GM21576 (cell line): Measurements from ENCODE around the gene OSBP2.

Experiments used
- ATAC-seq: cut with Tn5 transposase; IDR thresholded peaks from one replicate; pipeline ENCODE4 v1.9.1; 2021; ENCODE audit warnings: mild to moderate bottlenecking, moderate library complexity; ENCODE audit not compliant: unreplicated experiment

The OSBP2 gene

DNA sequence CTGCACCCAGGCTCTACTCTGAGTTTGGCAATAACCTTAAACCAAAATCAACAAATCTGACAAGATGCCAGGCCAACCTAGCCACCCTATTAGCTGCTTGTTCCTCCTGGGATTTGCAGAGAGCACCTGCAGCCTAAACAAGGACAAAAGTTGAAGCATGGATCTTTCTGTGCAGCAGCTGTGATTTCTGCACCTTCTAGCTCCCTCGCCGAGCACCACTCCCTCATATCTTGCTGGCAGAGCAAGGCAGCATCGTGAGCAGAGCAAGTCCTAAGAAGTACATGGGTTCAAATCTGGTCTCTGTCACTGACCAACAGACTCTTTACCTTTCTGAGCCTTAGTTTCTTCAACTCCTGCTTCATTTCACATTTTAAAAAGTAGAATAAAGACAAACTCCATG is 235.6 kb downstream of the OSBP2 start:
- ATAC-seq = no peak

DNA sequence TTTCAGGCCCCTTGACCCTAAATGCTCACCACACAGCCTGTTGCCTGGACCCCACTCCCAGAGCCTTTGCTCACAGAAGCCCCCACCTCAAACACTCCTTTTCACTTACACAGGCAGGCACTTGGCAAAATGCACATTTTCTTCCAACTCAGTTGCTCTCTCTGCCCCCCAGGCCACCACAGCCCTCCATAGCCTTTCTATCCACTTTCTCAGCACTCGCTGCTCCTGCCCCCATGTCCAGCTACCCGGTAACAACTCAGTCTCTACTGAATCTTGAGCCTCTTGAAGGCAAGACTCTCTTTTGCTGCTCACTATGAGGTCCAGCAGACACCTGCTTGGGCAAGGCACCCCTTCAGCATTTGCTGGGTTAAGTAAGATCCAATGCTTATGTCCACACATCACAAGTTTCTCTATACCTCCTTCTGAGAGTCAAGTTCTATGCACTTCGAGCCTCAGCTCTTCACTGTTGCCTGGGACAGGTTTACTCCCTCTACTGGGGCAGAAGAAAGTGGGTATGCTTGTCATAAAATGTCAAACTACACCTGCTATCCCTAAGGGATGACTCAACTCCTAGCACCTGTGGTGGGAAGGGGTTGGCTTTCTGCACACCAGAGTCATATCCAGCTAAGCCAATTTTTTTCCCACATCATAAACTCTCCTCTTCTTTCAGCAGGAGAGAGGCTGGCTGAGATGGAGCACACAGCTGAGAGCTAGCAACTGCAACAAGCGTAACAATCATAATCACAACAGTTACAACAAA is 237.0 kb downstream of the OSBP2 start:
- ATAC-seq = no peak

DNA sequence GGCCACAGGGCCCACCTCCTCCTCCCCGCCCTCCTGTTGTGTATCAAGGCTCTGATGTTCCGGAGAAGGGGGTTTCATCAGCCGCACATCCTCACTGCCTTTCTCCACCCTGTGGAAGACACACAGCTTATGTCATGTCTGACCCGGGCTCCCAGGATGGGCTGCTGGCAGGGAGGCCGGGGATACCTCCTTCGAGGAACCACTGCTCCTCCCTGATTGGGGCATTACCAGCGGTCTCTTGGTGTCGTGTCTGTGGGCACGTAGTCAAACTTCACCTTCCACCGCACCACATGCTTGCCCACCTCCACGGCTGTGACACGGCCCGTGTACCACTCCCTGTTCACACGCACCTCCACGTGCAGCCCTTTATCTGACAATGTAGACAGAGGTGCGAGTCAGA is 238.0 kb downstream of the OSBP2 start:
- no peak for ATAC-seq

DNA sequence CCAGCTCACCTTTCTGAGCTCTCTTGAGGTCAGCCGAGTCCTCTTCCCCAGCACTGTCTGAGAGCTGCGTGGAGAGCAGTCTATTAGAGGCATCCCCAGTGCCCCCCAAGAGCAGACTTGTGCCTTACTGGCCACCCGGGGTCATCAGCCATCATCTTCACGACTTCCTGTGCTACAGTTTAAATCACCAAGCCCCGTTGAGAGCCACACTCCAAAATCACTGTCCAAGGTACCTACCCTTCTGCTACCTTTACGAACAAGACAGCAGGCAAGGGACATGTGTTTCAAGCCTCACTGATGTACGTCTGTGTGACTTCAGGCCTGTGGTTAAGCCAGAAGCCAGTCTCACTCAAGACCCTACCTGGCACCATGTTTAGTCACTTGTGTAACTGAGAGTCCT is 238.8 kb downstream of the OSBP2 start:
- no peak for ATAC-seq

DNA sequence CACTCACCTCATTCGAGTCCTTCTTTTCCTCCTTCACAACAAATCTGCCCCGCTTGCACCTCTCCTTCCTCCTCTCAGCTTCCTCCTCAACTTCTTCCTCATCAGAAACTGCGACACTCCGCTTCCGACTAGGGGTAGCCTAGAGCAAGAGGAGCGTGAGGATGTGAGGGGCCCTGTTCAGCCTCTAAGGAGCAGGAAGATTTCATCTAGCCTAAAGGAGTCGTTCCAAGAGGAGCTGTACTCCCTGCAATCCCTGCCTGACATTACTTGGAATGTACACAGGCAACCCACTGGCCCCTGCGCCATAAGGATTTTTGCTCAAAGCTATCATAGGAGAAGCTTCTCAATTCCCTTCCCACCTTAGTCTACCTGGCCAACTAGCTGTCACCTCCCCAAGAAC is 239.4 kb downstream of the OSBP2 start:
- ATAC-seq = no peak

DNA sequence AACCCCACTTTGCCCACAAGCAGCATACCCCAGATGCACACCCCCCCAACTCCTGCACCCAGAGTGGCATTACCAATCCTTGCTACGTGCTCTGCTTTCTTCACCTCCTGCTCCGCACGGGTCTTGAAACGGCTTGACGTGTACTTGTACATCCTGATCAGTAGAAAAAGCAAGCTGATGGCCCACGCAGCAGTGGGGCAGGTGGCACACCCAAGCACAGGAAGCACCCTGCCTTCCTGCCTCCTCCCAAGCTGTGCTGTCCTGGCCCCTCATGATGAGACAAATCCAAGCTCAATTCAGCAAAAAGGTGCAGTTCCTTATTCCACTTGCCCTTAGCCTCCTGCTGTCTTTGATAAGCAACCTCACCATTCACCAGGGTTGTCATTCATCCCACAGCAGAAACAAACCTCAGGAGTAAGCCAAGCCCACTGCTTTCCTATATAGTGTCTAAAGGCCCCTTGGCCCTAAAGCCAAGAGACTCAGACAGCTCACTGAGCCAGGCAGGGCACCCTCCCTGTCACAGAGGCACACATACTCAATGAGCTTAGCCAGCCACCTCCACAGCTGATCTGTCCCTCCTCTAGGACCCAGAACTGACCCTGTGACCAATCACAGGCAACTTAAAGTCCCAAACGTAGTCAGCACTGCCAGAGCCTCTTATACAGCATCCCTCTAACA is 246.2 kb downstream of the OSBP2 start:
- no peak for ATAC-seq

DNA sequence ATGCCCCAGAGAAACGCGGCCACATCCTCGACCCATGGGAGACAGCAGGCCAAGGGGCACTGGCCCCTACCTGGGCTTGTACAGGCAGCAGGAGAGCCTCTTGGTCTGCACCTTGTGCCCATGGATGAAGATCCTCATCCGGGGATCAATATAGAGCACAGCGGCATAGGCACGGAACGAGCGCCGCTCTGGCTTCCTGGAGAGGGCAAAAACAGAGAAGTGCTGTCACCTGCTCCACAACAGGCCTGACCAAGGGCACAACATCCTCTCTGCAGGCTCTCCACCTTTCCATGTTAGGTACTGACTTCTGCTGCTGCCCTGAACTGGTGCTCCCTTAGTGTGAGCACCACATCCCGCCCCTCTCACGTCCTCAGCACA is 246.7 kb downstream of the OSBP2 start:
- ATAC-seq = no peak

DNA sequence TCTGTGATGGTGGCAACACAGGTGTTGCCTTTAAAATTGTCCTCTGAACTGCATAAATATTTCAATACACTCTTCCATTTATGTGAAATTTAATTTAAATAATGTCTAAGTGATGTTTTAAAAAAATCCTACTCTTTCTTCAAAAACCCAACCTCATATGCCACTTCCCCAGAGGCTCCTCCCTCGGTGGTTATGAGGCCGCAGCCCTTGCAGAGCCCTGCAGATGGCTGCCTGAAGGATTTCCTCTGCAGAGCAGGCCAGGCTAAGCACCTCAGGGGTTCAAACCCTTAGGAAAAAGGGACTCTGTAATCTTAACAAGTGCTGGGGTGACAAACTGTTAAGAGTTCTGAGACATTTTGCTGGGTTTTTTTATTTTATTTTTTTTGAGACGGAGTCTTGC is 248.7 kb downstream of the OSBP2 start:
- no peak for ATAC-seq

DNA sequence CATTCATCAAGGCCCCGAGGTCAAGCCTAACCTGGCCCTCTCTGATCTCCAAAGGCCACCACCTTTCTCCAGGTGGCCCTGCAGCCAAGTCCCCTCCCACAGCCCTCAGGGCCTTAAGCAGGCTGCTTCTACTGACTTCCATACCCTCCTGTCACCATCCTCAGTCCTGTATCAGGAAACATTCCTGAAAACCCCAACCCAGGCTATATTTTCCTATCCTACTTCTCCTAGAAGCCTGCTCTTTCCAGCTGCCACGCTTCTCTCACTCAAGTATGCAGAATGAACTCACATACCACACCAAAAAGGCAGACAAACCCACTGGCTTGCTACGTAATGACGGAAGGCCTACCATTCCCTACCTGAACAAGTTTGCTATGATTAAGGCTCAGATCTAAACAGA is 250.3 kb downstream of the OSBP2 start:
- no peak for ATAC-seq

DNA sequence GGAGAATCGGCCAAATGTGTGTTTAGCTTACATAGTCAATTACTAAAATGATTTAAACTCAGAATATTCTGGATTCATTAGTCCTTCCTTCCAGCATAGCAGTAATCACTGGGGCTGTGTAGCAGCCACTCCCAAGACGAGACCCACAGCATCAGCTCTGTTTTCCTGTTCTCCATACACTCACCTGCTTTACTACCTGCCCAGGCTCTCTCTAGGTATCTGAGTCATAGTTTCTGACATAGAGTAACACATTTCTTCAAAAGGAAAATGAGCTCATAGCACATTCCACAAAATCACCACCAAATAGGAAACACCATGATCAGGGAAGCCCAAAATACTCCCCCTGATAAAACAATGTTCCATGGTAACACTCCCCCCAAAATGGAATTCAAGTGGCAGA is 251.0 kb downstream of the OSBP2 start:
- ATAC-seq = no peak

DNA sequence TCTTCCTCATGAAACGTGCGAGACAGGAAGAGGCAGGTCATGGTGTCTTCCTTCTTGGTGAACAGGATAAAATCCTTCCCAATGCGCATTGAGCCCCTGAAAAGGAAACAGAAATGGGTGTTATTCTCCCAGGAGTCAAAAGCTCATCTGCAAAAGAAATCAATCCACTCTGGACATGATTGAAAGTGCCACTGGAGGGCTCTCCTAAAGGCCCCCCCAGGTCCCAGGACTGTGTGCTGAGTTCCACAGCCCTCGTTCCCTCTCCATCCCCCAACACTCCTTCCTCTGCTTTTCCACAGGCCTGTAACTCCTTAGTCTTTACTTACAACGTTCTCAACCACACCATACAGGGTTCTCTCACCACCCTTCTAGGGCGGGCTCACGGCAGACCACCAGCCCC is 251.7 kb downstream of the OSBP2 start:
- no peak for ATAC-seq

DNA sequence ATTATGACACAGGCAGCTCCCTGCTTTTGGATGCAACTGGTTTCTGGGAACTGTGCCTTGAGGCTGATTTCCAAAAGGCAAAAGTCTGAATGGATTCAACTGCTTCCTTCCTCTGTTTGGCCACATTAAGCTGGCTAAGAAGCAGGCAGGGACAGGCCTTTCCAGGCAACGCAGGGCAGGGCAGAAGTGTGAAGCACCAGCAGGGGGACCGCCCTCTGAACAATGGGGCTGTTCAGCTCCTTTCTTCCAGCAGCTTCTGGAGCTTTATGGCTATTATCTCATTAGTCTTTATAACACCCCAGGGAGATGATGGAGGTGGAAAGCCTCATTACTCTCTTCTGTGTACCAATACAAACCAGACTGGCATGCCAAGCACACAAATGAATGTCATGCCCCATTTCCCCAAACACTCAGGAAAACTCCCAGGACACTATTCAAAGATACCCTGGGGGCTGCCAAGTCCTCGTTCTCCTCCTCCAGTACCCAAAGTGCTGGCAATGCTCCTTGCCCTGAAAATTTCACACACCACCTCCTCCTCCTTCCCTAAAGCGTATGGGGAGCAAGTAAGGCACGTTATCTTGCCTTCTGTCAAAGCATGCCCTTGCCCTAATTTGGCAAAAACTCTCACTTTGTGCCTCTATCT is 252.6 kb downstream of the OSBP2 start:
- no peak for ATAC-seq

DNA sequence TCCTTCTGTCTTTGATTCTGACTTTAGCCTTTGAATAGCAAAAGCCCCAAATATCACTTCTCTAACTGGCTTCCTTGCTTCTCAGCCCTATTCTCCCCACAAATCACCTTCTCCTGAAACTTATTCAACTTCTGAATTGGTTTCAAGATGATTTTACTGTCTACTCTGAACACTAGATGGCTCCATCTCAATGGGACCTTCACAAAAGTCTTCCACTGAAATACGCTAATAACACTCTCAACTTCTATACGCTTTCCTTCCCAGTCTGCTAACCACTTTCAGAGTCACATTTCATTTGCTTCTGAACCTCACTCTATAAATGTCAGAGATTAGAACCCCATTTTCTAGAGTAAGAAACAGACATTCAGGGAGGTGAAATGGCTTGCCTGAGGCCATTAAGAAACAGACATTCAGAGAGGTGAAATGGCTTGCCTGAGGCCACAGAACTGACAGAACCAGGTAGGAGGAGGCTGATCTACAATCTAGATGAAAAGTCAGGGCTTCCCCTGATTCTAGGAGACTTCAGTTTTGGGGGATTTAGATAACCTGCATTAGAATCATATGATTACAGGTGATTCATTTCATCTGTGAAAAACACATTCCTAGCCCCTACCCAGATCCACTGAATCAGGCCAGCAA is 253.3 kb downstream of the OSBP2 start:
- no peak for ATAC-seq

DNA sequence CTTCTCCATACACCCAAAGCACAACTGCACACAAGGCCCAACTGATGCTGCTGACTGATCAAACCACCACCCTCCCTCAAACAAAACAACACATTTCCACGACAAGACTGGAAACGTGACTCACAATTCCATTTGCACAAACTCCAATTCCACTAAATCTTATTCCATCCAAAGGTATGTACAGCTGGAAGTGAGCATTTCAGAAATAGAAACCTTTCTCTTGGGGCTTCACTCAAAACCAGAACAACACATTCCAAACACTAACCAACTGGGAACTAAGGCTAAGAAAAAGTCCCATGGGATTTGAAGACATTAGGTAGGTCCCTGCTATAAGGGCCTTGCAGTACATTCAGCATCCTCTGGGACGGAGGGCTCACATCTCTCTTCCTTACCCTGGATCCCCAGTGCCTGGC is 254.3 kb downstream of the OSBP2 start:
- no peak for ATAC-seq

DNA sequence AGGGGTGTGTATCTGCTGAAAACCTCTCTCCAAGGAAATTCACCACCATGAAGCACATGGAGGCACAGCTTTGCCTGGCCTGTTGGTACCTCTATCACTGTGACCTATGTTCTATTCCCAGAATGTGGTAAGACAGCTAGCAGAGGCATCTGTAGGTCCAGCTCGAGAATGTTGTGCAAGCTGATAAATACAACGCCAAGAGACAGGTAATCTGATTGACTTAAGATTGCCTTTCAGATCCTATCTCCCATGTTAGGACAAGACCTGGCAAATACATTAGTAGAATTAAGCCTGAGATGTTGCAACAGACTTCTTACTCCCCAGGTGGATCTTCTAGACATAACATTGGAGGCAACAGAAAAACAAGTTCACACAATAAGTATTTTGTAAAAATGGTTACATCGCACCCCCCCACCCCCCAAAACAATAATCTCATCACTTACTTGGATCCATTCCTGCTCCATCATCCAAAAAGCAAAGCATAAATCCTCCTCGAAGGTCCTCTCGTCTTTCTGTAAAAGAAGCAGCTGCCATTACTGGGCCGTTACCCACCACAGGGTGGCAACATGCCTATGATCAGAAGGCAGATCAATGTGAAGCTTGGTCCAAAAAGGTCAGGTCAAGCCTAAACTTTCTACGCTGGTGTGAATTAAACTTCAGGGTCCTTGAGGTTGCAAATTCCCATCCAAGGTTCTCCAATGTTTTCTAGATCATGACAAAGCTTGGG is 255.4 kb downstream of the OSBP2 start:
- no peak for ATAC-seq

DNA sequence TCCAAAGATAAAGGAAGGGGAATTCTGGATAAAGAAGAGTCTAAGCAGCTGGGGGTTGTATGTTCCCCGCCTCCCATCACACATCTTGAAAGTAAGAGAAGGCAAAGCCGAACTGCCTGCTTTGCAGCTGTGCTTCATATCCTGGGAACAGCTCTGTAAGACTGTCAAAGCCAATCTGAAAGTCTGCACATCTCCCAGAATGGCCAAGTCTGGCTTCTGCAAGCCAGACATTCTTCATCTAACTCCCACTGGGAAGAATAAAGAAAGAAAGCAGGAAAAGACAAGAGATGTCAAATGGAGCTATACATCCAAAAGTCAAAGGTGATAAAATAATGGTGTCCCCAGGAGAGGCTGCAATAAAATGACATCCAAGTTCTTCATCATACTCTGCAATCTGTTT is 258.5 kb downstream of the OSBP2 start:
- ATAC-seq = no peak

DNA sequence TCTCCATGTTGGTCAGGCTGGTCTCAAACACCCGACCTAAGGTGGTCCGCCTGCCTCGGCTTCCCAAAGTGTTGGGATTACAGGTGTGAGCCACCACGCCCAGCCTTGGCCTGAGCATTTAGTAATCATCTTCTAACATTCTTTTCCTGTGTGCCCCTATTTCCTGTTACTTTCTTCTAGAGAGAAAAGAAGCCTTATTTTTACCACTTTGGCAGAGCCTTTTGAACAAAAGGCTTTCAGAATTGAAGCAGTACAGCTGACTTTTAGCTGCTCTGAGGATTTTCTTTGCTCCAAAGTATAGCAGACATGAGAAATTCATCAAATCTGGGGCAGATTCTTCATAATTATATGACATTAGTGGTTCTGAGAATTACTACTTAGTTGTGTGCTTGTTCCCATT is 260.5 kb downstream of the OSBP2 start:
- no peak for ATAC-seq
